ENCODE measurements around the gene PNMT. TPM values are rescaled to one million over a fixed set of nuclear protein-coding genes. Genes with fewer than 3 reads are reported as not detected.

The PNMT gene
- total RNA-seq, 1 experiment from 2014 or later = 2.4 TPM

DNA sequence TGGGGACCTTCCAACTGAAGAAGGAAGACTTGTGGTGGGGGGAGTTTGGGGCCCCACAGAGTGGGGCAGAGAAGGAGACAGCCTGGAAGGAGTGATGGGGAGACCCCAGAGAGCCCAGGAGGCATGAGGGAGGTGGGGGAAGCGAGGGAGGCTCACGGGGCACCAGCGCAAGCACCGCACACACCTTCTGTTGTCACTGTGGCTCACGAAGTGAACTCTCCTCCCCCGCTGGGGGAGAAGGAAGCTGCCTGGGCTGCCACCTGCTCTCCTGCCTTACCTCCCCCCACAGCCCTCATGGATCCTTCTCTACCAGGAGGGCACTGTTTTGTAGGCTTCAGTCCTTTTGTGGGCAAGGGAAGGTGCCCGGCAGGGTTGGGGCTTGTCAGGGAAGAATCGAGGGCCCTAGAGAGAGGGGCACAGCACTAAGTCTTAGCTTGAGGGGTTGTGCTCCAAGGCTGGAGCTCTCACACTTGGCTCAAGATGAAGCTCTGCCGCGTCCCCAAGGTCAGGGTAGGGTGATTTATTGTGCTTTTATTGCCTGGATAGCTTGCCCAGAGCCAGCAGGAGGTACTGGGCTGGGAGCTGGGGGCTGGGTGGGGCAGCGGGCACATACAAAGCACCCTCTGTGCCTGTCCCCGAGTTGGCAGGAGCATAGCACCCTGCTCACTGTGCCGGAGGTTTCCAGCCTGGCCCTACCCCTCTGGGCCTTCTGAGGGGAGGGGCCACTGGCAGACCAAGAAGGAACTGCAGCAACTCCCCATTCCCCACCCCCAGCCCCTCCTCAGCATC, 35.9 kb upstream of the PNMT start:
- Histone ChIP-seq H3K36me3 (ENCODE audit: control insufficient read depth, insufficient read depth, low read length) (no peaks in the 10 kb centered on the region), H3K4me3 (ENCODE audit: low read depth in 2 of 2, low read length in 2 of 2) (no peak overlapping the region), H3K4me1 (ENCODE audit: control insufficient read depth, insufficient read depth, low read length) (peaks cover 41% of the 10 kb centered on the region), H3K27me3 (ENCODE audit: control insufficient read depth, insufficient read depth, low read length) (no peaks in the 10 kb centered on the region), H3K9me3 (ENCODE audit: control insufficient read depth, insufficient read depth, low read depth, low read length) (no peaks in the 10 kb centered on the region), H3K27ac (ENCODE audit: low read length) (peak overlapping the region; percentile 32)
- in situ Hi-C loops (cut with HindIII; ENCODE audit: low pct_unique_long_range_greater_than_20kb, low sequenced_read_pairs) (no loop called here), intact Hi-C loops (cut with micrococcal nuclease; ENCODE audit: unreplicated experiment) (no loop called here)
- no peak for DNase-seq (ENCODE audit: low read depth, low spot score)
- peak; percentile 39; the same call in 1 of the 2 replicates for ATAC-seq
- CTCF ChIA-PET = interaction anchor here (0.5 to 1.8 kb wide), 4 partner anchors 9 to 38 kb away, joined by 3 to 12 read pairs (median 7); no protein-coding TSS in a partner anchor
- POLR2A ChIA-PET = no interaction called here
- no TSS peak for BruUV-seq (replicated peaks)
- TF ChIP-seq TCF7L2 (IDR thresholded peaks at IDR 0.05; ENCODE audit: low read depth, low read length) (peak; percentile 95), POLR2AphosphoS5 (IDR thresholded peaks at IDR 0.05; ENCODE audit: low read depth, low read length) (no peak)

DNA sequence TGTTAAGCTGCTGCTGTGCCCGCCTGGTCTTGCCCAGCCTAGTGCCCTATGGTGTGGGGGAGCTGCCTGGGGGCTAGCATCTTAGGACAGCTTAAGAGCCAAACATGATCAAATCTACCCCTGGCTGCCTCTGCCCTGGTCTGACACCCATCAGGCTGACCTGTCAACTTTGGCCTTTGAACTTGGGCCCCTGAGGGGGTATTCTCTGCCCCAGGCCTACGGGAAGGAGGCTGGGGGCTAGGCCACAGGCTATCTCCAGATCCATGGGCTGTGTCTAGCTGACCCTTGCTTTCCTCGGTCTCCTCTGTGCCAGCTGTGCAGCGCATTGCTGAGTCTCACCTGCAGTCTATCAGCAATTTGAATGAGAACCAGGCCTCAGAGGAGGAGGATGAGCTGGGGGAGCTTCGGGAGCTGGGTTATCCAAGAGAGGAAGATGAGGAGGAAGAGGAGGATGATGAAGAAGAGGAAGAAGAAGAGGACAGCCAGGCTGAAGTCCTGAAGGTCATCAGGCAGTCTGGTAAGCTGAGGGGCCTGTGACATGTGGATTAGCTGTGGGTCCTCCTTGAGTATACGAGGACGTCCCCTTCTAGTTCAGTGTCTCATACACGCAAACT, 34.6 kb upstream of the PNMT start:
- Histone ChIP-seq H3K4me3 (ENCODE audit: low read depth in 2 of 2, low read length in 2 of 2) (no peak overlapping the region), H3K36me3 (ENCODE audit: control insufficient read depth, insufficient read depth, low read length) (peaks cover 3% of the 10 kb centered on the region; the same call in 1 of the 2 replicates), H3K27me3 (ENCODE audit: control insufficient read depth, insufficient read depth, low read length) (no peaks in the 10 kb centered on the region), H3K27ac (ENCODE audit: low read length) (peak overlapping the region; percentile 75), H3K9me3 (ENCODE audit: control insufficient read depth, insufficient read depth, low read depth, low read length) (no peaks in the 10 kb centered on the region), H3K4me1 (ENCODE audit: control insufficient read depth, insufficient read depth, low read length) (peaks cover 49% of the 10 kb centered on the region)
- in situ Hi-C loops (cut with HindIII; ENCODE audit: low pct_unique_long_range_greater_than_20kb, low sequenced_read_pairs) = no loop called here
- ATAC-seq (no peak), DNase-seq (ENCODE audit: low read depth, low spot score) (no peak)
- no TSS peak for BruUV-seq (replicated peaks)
- POLR2A ChIA-PET = interaction anchor here (0.6 kb wide), 1 partner anchor 34 kb away, joined by 3 read pairs; no protein-coding TSS in a partner anchor
- TF ChIP-seq, protein P1, sequence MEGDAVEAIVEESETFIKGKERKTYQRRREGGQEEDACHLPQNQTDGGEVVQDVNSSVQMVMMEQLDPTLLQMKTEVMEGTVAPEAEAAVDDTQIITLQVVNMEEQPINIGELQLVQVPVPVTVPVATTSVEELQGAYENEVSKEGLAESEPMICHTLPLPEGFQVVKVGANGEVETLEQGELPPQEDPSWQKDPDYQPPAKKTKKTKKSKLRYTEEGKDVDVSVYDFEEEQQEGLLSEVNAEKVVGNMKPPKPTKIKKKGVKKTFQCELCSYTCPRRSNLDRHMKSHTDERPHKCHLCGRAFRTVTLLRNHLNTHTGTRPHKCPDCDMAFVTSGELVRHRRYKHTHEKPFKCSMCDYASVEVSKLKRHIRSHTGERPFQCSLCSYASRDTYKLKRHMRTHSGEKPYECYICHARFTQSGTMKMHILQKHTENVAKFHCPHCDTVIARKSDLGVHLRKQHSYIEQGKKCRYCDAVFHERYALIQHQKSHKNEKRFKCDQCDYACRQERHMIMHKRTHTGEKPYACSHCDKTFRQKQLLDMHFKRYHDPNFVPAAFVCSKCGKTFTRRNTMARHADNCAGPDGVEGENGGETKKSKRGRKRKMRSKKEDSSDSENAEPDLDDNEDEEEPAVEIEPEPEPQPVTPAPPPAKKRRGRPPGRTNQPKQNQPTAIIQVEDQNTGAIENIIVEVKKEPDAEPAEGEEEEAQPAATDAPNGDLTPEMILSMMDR (IDR thresholded peaks at IDR 0.05) = no peak
- TF ChIP-seq, protein P2, sequence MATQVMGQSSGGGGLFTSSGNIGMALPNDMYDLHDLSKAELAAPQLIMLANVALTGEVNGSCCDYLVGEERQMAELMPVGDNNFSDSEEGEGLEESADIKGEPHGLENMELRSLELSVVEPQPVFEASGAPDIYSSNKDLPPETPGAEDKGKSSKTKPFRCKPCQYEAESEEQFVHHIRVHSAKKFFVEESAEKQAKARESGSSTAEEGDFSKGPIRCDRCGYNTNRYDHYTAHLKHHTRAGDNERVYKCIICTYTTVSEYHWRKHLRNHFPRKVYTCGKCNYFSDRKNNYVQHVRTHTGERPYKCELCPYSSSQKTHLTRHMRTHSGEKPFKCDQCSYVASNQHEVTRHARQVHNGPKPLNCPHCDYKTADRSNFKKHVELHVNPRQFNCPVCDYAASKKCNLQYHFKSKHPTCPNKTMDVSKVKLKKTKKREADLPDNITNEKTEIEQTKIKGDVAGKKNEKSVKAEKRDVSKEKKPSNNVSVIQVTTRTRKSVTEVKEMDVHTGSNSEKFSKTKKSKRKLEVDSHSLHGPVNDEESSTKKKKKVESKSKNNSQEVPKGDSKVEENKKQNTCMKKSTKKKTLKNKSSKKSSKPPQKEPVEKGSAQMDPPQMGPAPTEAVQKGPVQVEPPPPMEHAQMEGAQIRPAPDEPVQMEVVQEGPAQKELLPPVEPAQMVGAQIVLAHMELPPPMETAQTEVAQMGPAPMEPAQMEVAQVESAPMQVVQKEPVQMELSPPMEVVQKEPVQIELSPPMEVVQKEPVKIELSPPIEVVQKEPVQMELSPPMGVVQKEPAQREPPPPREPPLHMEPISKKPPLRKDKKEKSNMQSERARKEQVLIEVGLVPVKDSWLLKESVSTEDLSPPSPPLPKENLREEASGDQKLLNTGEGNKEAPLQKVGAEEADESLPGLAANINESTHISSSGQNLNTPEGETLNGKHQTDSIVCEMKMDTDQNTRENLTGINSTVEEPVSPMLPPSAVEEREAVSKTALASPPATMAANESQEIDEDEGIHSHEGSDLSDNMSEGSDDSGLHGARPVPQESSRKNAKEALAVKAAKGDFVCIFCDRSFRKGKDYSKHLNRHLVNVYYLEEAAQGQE (IDR thresholded peaks at IDR 0.05; ENCODE audit: insufficient read depth in 1 of 2, low read depth in 2 of 2, low read length in 1 of 2) = no peak
- TF ChIP-seq POLR2AphosphoS5 (IDR thresholded peaks at IDR 0.05; ENCODE audit: low read depth, low read length) (no peak), SIN3A (IDR thresholded peaks at IDR 0.05; ENCODE audit: borderline replicate concordance, insufficient read depth, low read depth, low read length) (no peak), TCF7L2 (IDR thresholded peaks at IDR 0.05; ENCODE audit: low read depth, low read length) (no peak)
- intact Hi-C loops (cut with micrococcal nuclease; ENCODE audit: unreplicated experiment) = no loop called here
- CTCF ChIA-PET = interaction anchor here (0.5 to 1.8 kb wide), 4 partner anchors 12 to 32 kb away, joined by 4 to 12 read pairs (median 8); no protein-coding TSS in a partner anchor
